Measurements from ENCODE around the gene HBG2.
"Not testable (repeated sequence)": the region's sequence is repeated elsewhere in the genome, so short reads cannot be mapped to it uniquely, and the experiment has no call there.

Gene HBG2

DNA sequence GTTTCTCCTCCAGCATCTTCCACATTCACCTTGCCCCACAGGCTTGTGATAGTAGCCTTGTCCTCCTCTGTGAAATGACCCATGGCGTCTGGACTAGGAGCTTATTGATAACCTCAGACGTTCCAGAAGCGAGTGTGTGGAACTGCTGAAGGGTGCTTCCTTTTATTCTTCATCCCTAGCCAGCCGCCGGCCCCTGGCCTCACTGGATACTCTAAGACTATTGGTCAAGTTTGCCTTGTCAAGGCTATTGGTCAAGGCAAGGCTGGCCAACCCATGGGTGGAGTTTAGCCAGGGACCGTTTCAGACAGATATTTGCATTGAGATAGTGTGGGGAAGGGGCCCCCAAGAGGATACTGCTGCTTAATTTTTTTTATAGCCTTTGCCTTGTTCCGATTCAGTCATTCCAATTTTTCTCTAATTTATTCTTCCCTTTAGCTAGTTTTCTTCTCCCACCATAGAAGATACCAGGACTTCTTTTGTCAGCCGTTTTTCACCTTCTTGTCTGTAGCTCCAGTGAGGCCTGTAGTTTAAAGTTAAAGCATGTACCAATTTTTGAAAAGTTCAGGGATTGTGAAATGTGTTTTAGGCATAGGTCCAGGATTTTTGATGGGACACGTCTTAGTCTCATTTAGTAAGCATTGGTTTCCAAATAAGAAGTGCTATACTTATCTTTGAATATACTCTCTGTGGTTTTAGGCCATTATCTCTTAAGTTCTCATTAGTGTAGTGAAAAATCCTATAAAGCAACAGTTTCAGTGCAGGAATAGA, at the start of gene HBG2:
Gene HBG2, minus strand, starts transcription at position 136 of the 768 bp plus-strand sequence. Its CDS starts 53 bp downstream, at position 83.
- not testable (repeated sequence) for DNase-seq

DNA sequence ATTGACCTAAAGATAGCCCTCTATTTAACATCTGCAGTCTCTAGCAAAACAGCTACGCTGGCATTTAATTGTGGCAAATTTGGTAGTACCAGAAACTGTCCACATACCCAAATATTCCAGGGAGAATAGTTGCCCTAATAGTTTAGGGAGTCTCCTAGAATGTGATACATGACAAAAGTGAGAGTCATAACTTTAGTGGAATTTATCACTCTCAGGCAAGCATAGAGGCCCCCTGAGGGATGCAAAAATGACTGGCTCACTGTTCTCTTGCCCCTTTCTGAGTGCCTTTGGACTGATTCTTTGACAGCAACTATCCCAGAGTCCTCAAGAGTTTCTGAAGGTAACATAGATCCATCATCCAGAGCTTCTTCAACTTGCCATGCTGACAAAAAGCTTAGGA, 49.5 kb upstream of the HBG2 start:
- no peak for DNase-seq

DNA sequence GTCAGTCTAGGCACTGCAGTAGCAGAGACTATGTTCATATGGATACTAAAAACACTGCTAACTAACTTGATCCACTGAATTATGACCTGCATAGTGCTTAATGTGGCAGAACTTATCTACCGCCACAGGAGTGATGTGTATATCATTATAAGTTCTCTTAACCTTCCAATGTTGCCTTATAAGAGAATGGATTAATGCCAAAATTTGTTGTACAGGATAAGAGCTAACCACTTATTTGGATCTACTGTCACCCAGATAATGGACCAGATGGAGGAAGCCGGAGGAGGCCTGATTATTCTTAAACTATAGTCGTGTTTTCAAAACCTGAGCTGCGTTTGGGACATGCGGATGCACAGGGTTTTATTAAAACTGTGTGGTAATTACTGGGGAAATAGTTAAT, 49.0 kb upstream of the HBG2 start:
- no peak for DNase-seq

DNA sequence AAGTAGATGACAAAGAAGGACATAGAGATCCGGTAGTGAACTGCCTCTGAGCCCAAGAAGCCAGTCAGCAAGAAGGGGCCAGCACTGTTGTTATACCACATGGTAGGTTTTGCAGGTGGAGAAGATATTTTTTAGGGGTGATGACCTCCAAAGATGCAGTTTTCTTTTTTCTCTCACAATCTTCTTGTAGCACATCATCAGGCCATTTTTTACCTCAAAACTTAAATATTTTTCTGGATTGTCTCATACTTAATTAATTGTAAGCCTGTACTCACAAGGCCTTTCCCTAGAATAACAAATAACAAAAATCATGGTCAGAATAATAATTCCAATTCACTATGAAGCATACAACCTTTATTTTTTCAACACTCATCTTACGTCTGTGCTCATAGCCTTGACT, 47.3 kb upstream of the HBG2 start, which contains the start of gene OR51B4:
Gene OR51B4, minus strand, starts transcription at position 101 of the 400 bp plus-strand sequence. Its CDS starts 0 bp downstream, at position 101.
- DNase-seq: no peak

DNA sequence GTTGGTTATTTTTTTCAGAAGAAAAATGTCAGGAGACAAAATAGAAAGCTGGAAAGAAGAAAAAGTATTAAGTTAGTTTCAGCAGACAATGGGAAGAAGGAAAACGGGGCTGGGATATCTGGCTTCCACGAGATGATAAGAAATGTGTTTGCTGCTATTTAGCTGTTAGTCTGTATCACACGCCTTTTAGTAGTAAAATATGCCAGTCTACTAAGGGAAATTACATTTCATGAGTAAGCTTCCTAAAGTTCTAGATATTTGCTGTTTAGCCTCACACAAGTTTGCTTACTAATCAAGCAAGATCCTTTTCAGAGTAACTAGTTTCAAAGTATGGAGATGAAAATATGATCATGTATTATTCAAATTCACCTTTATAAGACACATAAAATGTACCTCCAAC, 45.7 kb upstream of the HBG2 start:
- no peak for DNase-seq

DNA sequence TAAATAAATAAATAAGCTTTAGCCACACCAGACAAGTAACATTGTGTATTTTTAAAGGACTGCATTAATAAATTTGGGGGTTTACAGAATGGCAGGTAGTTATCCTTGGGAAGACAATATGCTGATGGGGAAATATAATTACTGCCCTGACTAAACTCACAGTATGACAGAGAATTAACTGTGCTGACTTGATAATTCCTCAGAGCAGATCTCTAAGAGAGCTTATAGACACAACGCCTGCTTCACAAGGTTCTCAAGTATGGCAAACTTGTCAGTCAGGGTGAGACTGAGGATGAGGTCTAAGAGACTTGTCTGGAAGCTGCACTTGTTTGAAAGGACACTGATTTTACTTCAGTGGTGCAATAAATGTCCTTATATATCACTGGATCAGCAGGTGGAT, 43.9 kb upstream of the HBG2 start:
- DNase-seq: no peak

DNA sequence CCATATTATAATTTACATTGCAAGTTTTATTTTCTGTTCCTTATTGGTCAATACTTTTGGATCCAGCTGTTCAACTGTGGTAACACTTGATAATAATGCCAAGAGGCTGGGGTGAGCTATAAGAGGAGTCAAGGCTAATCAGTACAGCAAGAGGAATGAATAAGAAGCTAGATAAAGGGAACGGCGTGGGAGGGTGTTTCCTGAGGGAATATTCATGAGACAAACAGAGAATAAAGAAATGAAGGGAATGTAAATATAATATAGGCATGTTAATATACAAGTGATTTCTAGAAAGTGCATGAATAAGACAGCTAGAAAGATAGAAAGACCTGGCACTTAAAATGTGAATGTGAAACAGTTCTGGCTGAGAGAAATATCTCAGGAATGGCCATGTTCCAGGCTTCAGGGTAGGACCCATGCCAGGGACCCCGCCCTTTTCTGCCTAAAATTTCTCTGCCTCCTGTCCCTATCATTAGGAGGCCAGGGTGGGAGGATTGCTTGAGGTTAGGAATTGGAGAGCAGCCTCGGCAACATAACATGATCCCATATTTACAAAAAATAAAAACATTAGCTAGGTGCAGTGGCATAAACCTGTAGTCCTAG, 43.2 kb upstream of the HBG2 start:
- no peak for DNase-seq

DNA sequence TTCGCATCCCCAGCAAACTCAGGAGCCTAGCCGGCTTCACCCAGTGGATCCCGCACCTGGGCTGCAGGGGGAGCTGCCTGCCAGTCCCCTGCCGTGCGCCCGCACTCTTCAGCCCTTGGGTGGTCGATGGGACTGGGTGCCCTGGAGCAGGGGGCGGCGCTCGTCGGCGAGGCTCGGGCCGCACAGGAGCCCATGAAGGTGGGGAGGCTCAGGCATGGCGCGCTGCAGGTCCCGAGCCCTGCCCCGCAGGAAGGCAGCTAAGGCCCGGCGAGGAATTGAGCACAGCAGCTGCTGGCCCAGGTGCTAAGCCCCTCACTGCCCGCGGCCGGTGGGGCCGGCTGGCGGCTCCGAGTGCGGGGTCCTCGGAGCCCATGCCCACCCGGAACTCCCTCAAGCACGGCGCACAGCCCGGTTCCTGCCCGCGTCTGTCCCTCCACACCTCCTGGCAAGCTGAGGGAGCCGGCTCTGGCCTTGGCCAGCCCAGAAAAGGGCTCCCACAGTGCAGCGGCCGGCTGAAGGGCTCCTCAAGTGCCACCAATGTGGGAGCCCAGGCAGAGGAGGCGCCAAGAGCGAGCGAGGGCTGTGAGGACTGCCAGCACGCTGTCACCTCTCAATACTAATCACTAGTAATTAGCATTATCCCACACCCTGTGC, 39.9 kb upstream of the HBG2 start:
- DNase-seq: not testable (repeated sequence)

DNA sequence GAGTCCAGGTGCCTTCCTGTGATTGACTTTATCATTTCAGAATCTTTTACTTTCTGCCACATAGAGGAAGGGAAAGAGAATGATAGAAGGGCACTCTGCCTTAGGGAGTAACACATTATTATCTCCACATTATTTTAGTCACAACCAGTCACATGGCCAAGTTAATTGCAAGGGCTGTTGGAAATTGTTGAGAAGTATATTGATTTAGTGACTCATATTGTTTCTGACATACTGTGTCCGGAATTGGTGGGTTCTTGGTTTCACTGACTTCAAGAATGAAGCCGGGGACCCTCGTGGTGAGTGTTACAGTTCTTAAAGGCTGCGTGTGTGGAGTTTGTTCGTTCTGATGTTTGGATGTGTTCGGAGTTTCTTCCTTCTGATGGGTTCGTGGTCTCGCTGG, 38.4 kb upstream of the HBG2 start:
- no peak for DNase-seq

DNA sequence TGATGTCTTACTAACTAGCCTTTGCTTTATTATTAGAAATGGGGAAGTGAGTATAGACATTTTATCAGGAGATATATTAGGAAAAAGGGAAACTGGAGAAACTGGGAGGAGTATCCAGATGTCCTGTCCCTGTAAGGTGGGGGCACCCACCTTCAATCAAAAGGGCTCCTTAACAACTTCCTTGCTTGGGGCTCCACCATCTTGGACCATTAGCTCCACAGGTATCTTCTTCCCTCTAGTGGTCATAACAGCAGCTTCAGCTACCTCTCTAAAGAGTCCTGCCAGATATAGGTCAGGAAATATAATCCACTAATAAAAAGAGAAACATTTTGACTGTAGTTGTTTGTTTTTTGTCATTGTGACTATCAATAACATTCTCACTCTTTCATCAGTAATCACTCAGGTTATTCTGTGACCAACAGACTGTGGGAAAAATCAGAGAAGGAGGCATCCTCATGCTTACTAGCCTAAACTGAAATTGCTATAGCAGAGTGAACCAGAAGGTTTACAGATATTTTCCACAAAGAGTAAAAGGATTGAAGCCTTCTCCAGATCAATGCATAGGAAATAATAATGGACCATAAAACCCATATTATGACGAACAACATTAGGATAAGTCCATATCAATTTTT, 36.7 kb upstream of the HBG2 start:
- no peak for DNase-seq

DNA sequence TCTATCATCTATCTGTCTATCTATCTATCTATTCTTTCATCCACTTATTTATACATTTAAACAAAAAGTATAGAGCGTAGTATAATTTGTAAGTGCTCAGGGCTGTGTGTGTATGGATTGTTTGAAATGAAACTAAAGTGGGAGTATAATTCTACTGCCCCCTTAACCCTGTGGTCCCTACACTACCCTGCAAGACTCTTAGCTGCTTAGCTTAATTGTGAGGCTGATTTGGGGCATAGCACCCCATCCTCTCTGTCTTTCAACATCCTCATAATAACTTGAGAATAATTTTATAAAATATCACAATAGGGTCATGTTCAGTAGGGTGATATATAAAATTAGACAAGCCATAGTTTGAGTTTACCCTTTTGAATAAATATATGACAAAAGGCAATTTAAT, 35.5 kb upstream of the HBG2 start:
- no peak for DNase-seq

DNA sequence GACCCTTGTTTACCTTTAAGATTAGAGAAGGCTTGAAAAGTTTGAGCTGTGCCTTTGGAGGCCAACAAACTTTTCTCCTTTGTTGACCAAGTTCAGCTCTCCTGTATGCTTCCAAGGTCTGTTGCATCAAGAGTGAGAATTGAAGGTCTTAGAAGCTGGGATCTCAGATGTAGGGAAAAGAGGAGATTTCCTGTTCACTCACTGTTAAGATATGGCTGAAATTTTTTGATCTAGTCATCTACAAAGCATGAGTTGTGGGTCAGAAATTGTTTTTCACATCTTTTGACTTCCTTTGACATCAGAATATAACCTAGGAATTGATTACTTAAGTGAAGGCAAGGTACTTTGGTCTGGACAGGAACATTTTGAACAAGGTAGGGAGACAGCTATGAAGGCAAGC, 35.1 kb upstream of the HBG2 start:
- no peak for DNase-seq

DNA sequence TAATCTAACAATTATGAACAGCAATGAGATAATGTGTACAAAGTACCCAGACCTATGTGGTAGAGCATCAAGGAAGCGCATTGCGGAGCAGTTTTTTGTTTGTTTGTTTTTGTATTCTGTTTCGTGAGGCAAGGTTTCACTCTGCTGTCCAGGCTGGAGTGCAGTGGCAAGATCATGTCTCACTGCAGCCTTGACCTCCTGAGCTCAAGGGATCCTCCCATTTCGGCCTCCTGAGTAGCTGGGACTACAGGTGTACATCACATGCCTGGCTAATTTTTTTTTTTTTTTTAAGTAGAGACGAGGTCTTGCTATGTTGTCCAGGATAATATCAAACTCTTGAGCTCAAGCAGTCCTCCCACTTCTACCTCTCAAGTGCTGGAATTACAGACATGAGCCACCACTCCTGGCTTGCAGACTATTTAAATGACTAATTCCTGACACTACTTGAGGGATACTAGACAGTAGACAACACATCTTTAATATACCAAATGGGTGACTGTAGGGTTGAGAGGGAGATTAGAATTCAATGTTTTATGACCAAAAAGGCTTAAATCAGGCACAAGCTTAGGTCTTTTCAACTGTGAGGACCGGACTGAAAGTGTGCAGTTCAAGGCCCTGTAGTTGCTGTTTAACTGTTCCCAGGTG, 34.4 kb upstream of the HBG2 start:
- no peak for DNase-seq

DNA sequence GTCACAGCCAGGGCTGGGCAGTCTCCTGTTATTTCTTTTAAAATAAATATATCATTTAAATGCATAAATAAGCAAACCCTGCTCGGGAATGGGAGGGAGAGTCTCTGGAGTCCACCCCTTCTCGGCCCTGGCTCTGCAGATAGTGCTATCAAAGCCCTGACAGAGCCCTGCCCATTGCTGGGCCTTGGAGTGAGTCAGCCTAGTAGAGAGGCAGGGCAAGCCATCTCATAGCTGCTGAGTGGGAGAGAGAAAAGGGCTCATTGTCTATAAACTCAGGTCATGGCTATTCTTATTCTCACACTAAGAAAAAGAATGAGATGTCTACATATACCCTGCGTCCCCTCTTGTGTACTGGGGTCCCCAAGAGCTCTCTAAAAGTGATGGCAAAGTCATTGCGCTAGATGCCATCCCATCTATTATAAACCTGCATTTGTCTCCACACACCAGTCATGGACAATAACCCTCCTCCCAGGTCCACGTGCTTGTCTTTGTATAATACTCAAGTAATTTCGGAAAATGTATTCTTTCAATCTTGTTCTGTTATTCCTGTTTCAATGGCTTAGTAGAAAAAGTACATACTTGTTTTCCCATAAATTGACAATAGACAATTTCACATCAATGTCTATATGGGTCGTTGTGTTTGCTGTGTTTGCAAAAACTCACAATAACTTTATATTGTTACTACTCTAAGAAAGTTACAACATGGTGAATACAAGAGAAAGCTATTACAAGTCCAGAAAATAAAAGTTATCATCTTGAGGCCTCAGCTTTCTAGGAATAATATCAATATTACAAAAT, 33.7 kb upstream of the HBG2 start:
- DNase-seq: no peak

DNA sequence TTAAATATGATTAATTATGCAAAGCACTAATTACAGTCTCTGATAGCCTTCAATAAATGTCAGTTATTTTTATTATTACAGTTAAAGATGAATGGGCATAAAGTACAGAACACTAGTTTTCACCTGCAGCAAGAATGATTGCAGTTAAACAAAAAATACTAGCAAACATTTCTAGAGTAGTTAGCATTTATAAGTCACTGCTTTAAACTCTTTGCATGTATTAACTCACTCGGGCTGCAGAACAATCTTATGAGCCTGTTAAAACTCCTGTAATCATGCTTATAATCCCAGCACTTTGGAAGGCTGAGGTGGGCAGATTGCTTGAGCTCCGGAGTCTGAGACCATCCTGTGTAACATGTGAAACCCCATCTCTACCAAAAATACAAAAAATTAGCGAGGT, 32.3 kb upstream of the HBG2 start:
- DNase-seq: no peak

DNA sequence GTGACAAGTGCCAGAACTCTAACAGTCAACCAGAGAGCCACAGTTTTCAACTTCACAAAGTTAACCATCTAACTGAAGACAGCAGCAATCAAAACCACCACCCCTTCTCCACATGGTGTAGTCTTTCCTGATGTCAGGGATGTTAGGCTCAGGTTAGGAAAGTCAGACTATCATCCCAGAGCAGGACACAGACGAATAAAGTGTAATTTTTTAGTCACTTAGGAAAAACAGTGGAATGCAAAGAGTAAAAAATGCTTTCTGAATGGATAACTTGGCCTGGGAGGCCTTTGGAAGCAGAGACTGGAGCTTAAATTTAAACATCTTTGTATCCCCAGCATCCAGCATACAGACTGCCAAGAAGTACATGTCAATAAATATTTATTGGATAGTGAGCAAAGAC, 31.8 kb upstream of the HBG2 start:
- DNase-seq: no peak

DNA sequence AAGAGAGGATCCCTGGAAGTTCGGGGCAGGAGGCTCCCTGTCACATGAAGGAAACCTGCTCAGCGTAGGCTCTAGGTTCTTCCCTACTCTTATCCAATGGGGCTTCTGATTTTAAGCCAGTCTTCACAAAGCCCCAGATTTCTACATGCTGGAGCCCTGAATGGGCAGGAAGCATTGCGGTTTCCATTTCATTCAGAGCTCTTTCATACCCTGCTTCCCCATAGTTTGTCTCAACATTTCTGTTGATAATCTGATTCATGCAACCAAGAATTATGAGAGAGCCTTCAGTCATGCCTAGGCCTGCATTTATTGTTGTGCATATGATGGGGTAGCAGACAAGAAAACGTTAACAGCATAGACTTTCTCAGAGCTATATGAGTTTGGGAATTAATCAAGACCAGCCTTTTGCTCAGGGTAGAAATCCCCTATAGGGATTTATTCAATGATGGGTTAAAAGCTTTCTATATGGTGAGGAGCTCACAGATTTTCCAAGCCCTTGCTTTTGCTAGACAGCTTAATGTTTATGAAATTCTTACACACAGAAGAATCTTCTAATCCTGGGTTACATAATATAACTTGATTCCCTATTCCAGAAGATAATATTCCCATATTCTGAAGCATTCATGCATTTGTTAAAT, 31.2 kb upstream of the HBG2 start:
- no peak for DNase-seq

DNA sequence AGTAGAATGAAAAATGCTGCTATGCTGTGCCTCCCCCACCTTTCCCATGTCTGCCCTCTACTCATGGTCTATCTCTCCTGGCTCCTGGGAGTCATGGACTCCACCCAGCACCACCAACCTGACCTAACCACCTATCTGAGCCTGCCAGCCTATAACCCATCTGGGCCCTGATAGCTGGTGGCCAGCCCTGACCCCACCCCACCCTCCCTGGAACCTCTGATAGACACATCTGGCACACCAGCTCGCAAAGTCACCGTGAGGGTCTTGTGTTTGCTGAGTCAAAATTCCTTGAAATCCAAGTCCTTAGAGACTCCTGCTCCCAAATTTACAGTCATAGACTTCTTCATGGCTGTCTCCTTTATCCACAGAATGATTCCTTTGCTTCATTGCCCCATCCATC, 30.1 kb upstream of the HBG2 start:
- no peak for DNase-seq

DNA sequence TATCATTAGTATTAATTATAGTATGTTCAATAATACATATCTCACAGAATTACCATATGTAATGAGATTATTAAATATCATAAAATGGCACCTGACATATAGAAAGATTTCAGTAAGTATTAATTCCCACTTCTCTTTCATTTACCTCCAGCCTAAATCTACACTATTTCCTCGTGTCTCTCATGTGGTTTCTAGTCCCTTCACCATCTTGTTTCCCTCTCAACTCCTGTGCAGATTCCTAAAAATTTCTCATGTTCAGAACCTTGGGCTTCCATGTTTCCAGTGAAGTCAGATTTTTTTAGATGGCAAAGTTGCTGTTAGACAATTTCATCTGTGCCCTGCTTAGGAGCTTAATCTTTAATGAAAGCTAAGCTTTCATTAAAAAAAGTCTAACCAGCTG, 29.3 kb upstream of the HBG2 start:
- no peak for DNase-seq

DNA sequence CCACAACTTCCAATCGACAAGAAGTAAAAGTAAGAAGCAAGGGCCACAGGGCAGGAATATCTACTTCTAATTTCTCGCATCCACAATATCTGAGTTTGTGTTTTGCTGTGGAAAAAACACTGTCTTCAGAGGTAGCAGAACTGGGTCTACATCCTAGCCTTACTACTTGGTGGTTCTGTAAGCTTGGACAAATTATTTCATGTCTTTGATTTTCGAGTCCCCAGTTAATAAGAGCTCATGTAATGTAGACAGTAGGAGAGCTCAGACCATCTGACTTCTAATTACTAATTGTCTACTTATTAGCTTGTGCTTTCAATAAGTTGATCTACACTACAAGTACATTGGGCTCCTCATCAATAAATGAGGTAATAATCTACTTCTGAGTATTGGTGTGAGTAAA, 28.5 kb upstream of the HBG2 start:
- DNase-seq: no peak

DNA sequence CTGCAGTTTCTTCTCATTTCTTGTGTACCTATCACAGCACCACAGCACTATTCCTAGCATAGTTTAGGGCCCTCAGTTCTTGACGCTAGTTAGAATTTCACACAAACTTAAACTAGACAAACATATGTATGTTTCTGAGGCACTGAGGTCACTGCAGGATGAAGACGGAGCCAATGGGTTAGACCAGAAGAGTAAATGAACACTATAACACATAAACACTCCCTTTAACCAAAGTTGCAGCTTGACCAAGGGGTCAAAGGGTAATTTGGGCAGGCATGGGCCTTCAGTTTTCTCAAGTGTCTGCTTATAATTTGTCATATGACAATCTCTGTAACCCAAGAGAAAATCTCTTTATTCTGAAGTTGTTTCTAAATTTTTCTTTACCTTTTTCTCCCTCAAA, 28.0 kb upstream of the HBG2 start:
- DNase-seq: no peak

DNA sequence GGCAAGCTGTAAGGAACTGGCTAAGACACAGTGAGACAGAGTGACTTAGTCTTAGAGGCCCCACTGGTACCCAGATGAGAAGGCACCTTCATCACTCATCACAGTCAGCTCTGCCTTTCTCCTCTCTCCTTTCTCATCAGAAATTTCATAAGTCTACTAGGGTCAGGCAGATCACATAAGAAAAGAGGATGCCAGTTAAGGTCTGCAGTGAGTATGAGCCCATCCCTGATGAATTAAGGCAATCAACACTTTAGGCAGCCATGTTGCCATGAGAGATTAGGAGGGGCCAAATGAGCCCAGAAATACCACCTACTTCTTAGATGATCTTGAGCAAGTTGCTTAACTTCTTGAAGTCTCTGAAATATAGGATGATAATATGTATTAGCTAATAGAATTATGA, 27.0 kb upstream of the HBG2 start:
- no peak for DNase-seq
